Tibial nerve (tissue), 4 donors: ENCODE results near the gene PRPF40A.

Source experiments
- CTCF ChIP-seq, 5 experiments: fragments of 200-600 bp in 3 of 5; fragments of 450-650 bp in 2 of 5; sonication (generic) in 3 of 5; IDR thresholded peaks; one replicate each; pipeline ENCODE4 v1.5.1; 2016 to 2019; ENCODE audit warnings: antibody characterized with exemption in 5 of 5, mild to moderate bottlenecking in 3 of 5, moderate library complexity in 2 of 5
- EP300 ChIP-seq, 2 donors: sonication (generic); formaldehyde crosslinking; IDR thresholded peaks; one replicate each; pipeline ENCODE4 v1.6.1; 2017; ENCODE audit warnings: antibody characterized with exemption in 2 of 2, mild to moderate bottlenecking in 1 of 2
- POLR2A ChIP-seq, 2 donors: fragments of 450-650 bp; IDR thresholded peaks; one replicate each; pipeline ENCODE4 v1.6.1; 2017; ENCODE audit warnings: antibody characterized with exemption in 2 of 2, mild to moderate bottlenecking in 2 of 2, moderate library complexity in 2 of 2

GRCh38 chr2:152682663-152683062 is 34.6 kb downstream of the PRPF40A start:
- TF ChIP-seq CTCF (IDR thresholded peaks at IDR 0.05) (no peak), POLR2A (IDR thresholded peaks at IDR 0.05) (no peak), EP300 (IDR thresholded peaks at IDR 0.05) (no peak)
